Measurements from ENCODE around the gene PLCH1. TPM values are rescaled to one million over a fixed set of nuclear protein-coding genes. Genes with fewer than 3 reads are reported as not detected.

Gene PLCH1
- total RNA-seq, 1 donor from 2014 or later, result 1.3 TPM

- H3K9me3 Mint-ChIP-seq, result no peaks in the 10 kb centered on the region
- H3K27me3 Mint-ChIP-seq (ENCODE audit: low read depth), result no peaks in the 10 kb centered on the region
- no peaks in the 10 kb centered on the region for H3K36me3 Mint-ChIP-seq
- no peak for DNase-seq (ENCODE audit: low spot score in 2 of 2, unreplicated experiment in 2 of 2)
- no peak overlapping the region for H3K27ac Mint-ChIP-seq
- no peak for TF ChIP-seq CTCF (IDR thresholded peaks at IDR 0.05; ENCODE audit: unreplicated experiment)
- no peak overlapping the region for H3K4me3 Mint-ChIP-seq
- peaks cover 19% of the 10 kb centered on the region for H3K4me1 Mint-ChIP-seq
Observed at GRCh38 chr3:155673421-155673820, 71.5 kb downstream of the PLCH1 start.

GRCh38 chr3:155670335-155670734, 74.5 kb downstream of the PLCH1 start:
- Mint-ChIP-seq H3K9me3 (no peaks in the 10 kb centered on the region), H3K4me3 (no peak overlapping the region), H3K27me3 (ENCODE audit: low read depth) (no peaks in the 10 kb centered on the region), H3K4me1 (peaks cover 7% of the 10 kb centered on the region), H3K27ac (no peak overlapping the region), H3K36me3 (no peaks in the 10 kb centered on the region)
- no peak for DNase-seq (ENCODE audit: low spot score in 2 of 2, unreplicated experiment in 2 of 2)
- TF ChIP-seq CTCF (IDR thresholded peaks at IDR 0.05; ENCODE audit: unreplicated experiment), result no peak

- H3K4me1 Mint-ChIP-seq, result peaks cover 9% of the 10 kb centered on the region
- H3K9me3 Mint-ChIP-seq, result no peaks in the 10 kb centered on the region
- H3K27ac Mint-ChIP-seq, result no peak overlapping the region
- H3K27me3 Mint-ChIP-seq (ENCODE audit: low read depth), result no peaks in the 10 kb centered on the region
- no peak for TF ChIP-seq CTCF (IDR thresholded peaks at IDR 0.05; ENCODE audit: unreplicated experiment)
- no peak overlapping the region for H3K4me3 Mint-ChIP-seq
- no peak for DNase-seq (ENCODE audit: low spot score in 2 of 2, unreplicated experiment in 2 of 2)
- no peaks in the 10 kb centered on the region for H3K36me3 Mint-ChIP-seq
Observed at GRCh38 chr3:155667988-155668387, 76.9 kb downstream of the PLCH1 start.

DNA sequence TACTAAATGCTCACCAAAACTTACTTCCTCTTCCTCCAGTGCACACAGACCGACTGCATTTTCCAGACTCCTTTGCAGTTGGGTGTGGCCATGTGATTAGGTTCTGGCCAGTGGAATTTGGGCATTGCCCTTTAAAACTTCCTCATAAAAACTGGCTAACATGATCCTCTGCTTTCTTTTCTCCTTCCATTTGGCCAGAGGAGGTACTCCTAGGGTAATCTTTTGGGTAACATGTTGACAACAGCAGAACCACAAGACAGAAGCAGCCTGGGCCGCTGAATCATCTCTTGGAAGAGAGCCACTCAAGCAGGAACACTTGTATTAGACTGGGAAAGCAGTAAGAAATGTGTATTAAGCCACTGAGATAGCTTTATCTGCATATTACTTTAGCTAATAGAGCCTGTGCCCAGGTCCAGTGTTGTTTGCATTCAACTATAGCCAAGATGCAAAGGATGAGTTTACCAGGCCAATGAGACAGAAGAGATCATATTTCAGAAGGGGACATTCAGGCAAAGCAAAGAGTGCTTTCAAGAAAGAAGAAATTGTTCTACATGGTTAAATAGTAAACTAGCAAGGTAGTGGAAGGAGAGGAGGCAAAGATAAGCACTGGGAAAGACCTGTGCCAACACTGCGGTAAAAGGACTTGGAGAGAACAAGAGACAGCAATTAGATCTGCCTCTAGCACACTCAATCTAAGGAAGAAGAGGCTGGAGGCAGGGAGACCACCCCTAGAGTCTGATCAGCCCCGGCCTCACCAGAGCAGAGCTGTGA, 79.8 kb downstream of the PLCH1 start:
- Mint-ChIP-seq H3K27me3 (ENCODE audit: low read depth) (no peaks in the 10 kb centered on the region), H3K9me3 (no peaks in the 10 kb centered on the region), H3K4me3 (no peak overlapping the region), H3K27ac (no peak overlapping the region), H3K36me3 (no peaks in the 10 kb centered on the region), H3K4me1 (peaks cover 3% of the 10 kb centered on the region)
- no peak for TF ChIP-seq CTCF (IDR thresholded peaks at IDR 0.05; ENCODE audit: unreplicated experiment)
- no peak for DNase-seq (ENCODE audit: low spot score in 2 of 2, unreplicated experiment in 2 of 2)

DNA sequence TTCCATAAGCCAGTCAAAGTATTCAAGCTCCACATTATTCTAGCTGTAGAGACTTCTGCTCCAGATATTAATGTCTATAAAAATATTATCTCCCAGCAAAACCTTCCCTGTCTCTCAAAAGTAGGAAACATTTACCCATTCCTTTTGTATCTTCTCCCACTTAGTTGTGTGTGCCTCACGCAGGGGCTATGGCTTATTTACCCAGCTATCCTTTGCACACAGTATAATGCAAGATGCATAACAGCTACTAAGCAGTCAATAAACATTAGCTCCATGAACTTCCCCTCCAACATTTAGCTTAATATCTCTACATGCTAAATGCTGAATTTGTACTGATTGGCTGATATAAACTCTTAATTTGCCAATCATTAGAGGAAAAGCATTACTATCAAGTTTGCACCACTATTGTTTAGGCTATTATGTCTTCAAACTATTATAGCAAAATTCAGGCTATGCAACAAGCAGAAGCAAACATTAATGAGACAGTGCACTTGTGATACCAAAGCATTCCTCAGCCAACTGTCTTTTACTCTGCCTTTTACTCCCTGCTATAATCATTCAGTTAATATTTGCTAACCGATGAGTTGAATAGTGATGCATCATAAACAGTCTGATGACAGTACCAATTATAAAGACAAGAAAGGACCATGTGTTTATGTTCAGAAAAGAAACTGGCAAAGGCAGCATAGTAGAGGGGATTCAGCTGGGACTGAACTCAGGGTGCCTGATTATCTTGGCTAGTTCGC, 81.2 kb downstream of the PLCH1 start:
- H3K27ac Mint-ChIP-seq, result no peak overlapping the region
- H3K27me3 Mint-ChIP-seq (ENCODE audit: low read depth), result no peaks in the 10 kb centered on the region
- no peak for DNase-seq (ENCODE audit: low spot score in 2 of 2, unreplicated experiment in 2 of 2)
- H3K36me3 Mint-ChIP-seq, result no peaks in the 10 kb centered on the region
- peaks cover 3% of the 10 kb centered on the region for H3K4me1 Mint-ChIP-seq
- no peaks in the 10 kb centered on the region for H3K9me3 Mint-ChIP-seq
- H3K4me3 Mint-ChIP-seq, result no peak overlapping the region
- no peak for TF ChIP-seq CTCF (IDR thresholded peaks at IDR 0.05; ENCODE audit: unreplicated experiment)

Data from mesothelial cell of epicardium (in vitro differentiated cells).